HuH-7.5 (cell line): Measurements from ENCODE around the gene ZNF221.
"Not testable (repeated sequence)": the region's sequence is repeated elsewhere in the genome, so short reads cannot be mapped to it uniquely, and the experiment has no call there.

ENCODE experiments used
- DNase-seq: peaks from one replicate; pipeline ENCODE4 v3.0.0; 2011; ENCODE audit warnings: low spot score

Gene ZNF221

DNA sequence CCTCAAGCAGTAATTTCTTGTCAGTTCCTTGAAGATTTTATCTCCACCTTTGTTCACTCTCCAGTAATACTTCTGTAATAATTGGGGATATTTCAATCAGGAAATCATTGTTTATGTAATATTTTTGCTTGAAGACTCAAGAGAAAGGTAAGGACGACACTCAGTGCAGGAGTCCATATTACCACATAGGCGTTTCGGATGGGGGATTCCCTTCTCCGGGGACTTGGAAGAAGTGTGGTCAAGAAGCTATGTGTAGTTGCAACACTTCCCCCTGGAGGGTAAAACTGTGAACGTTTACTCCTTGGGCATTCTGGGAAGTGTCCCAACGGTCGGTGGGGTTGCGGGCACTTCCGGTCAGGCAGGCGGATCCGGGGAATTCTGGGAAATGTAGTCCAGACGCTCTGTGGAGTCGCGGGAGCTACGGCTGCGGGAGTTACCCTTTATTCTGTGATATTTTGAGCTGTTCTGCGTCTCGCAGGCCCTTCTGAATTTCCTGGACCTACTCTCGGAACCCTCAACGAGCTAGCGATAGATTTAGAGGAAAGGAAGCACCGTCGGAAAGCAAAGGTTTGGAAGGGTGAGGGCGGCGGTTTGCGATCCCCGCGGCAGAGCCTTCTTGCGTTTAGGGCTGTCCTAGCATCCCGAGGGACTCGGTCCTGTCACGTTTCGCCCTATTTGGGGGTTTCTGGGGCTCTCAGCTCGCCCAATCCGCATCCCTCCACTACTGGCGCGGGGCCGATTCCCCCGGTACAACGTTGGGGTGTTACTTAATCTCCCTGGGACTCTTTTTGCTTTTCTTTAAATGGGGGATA, at the start of gene ZNF221:
Gene ZNF221 (plus strand): TSS at position 395 of the 812 bp plus-strand sequence. CDS start 11,499 bp downstream, outside the sequence.
- DNase-seq = peak; percentile 77

- peak; percentile 75 for DNase-seq
These were observed 49.3 kb upstream of the ZNF221 start for GRCh38 chr19:43901395-43902390.

DNA sequence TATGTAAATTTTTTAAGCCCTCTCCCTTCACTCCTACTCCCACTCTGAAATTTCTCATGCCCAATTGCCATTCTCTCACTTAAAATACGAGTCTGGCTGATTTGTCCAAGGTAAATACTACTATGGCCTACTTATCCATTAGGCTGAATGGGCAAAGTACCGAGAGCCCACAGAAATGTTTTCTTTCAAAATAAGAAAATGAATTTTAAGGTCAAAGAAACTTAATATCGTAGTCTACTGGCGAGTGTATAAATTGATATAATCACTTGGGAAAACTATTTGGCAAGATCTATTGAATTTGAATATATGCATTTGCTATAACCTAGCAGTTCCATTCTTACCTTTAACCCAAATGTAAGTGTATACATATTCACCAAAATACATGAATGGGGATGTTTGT, 48.6 kb upstream of the ZNF221 start:
- DNase-seq = no peak

DNA sequence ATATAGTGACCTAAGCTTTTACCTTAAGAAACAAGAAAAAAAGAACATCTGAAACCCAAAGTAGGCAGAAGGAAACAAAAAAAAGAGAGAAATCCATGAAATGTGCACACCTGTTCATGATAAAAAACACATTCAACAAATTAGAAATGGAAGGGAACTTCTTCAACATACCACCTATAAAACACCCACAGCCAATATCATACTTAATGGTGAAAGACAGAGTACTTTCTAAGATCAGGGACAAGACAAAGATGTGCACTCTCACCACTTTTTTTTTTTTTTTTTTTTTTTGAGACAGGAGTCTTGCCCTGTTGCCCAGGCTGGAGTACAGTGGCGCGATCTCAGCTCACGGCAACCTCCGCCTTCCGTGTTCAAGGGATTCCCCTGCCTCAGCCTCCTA, 45.1 kb upstream of the ZNF221 start:
- no peak for DNase-seq

- DNase-seq = no peak
These were observed 44.3 kb upstream of the ZNF221 start for GRCh38 chr19:43906774-43907173.

DNA sequence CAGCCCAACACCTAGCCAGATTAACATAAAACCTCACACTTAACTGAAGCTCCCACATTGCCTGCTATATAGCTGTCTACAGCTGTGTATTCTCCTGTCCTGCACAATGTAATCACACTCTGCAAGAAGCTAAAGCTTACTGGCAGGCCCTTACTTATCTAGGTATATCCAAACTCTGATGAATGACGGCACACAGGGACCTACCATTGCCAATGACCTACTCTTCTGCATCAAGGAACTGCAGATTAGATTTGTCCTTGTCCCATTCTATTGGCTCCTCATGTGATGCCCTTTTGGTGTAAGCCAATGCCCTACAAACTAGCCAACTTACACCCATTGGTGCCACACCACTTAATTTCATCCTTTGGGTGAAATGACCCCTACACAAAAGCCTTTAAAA, 42.4 kb upstream of the ZNF221 start:
- DNase-seq = no peak

GRCh38 chr19:43910884-43911283, 40.1 kb upstream of the ZNF221 start:
- no peak for DNase-seq

DNA sequence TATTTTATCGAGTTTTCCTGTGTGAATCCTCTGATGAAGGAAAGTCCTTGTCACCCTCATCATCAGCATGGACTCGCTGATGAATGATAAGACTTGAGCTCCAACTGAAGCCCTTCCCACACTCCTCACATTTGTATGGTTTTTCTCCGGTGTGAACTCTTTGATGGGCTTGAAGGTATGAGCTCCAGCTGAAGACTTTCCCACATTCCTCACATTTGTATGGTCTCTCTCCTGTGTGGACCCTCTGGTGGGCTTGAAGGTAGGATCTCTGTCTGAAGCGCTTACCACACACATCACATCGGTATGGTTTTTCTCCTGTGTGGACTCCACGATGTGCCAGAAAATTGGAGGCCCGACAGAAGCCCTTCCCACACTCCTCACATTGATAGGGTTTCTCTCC, 37.6 kb upstream of the ZNF221 start:
- DNase-seq = no peak

DNA sequence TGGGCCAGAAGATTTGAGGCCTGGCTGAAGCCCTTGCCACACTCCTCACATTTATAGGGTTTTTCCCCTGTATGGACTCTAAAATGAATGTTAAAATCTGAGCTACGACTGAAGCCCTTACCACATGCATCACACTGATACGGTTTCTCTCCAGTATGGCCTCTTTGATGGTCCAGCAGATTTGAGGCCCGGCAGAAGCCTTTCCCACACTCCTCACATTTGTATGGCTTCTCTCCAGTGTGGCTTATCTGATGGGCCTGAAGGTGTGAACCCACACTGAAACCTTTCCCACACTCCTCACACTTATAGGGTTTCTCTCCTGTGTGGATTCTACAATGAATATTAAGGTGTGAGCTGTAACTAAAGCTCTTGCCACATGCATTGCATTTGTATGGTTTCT, 37.0 kb upstream of the ZNF221 start:
- DNase-seq = no peak

GRCh38 chr19:43923875-43924274, 27.2 kb upstream of the ZNF221 start:
- no peak for DNase-seq

- no peak for DNase-seq
These were observed 22.2 kb upstream of the ZNF221 start for GRCh38 chr19:43928820-43929219.

- DNase-seq = no peak
These were observed 16.7 kb upstream of the ZNF221 start for GRCh38 chr19:43934055-43934984.

DNA sequence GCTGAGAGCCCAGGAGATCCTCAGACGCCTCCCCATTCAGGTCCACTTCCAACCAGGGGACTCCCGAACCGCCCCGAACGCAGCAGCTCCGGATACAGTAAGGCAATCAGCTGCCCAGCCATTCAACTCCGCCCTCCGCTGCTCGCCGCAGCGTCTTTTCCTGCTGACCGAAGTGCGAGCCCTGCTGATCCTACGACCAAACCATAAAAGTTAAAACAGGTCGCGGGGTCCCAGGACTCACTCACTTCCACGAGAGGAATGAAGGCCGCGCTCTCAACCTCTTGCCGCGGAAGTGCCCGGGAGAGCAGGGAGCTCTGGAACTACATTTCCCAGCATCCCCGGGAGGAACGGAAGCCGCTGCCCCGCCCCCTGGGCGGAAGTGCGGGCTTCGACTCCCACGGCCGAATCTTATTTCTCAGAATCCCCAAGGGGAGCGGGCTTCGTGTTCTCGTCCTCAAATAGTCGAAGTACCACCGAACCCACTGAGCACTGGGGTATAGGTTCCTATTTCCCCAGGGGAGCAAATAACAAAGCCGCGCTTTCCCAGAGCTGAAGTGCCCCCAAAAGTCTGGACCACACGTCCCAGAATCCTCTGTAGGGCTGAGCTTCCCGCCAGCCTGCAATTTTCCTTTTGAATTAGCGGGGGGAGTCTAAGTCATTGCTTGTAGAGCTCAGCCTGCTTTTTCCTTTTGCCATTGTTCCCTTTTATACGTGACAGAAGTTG, 15.9 kb upstream of the ZNF221 start, which contains the start of gene ZNF45:
Gene ZNF45 (minus strand): TSS at position 298 of the 724 bp plus-strand sequence. CDS start 13,097 bp downstream, outside the sequence.
- peak; percentile 74 for DNase-seq

GRCh38 chr19:43936188-43936587, 14.8 kb upstream of the ZNF221 start:
- no peak for DNase-seq

GRCh38 chr19:43939557-43940260, 11.3 kb upstream of the ZNF221 start:
- DNase-seq = no peak

DNA sequence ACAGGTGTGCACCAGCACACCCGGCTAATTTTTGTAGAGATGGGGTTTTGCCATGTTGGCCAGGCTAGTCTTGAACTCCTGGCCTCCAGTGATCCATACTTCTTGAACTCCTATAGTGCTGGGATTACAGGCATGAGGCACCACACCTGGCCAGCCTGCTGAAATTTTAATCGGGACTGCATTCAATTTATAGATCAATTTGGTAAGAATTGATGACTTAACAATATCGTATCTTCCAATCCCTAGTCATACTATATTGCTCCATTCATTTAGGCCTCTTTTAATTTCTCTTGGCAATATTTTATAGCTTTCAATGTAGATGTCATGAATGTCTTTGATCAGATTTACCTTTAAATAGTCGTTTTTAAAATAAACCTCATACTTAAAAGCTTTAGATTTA, 10.3 kb upstream of the ZNF221 start:
- DNase-seq = no peak

DNA sequence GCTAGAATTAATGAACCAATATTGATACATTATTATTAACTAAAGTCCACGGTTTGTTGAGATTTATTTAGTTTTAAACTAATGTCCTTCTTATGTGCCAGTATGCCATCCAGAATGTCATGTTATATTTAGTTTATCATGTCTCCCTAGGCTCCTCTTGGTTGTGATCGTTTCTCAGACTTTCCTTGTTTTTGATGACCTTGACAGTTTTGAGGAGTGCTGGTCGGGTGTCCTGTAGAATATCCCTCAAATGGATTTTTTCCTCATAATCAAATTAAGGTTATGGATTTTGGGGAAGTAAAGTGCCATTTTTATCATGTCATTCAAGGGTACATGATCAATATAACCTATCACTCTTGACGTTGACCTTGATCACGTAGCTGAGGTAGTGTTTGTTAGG, 9.8 kb upstream of the ZNF221 start:
- no peak for DNase-seq

DNA sequence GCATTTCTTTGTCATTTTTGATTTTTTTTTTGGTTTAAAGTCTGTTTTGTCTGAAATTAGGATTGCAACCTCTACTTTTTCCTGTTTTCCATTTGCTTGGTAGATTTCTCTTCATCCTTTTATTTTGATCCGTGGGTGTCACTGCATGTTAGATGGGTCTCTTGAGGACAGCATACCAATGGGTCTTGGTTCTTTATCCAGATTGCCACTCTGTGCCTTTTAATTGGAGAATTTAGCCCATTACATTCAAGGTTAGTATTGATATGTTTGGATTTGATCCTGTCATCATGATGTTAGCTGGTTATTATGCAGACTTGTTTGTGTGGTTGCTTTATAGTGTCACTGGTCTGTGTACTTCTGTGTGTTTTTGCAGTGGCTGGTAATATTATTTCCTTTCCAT, 3.6 kb upstream of the ZNF221 start:
- DNase-seq = not testable (repeated sequence)

DNA sequence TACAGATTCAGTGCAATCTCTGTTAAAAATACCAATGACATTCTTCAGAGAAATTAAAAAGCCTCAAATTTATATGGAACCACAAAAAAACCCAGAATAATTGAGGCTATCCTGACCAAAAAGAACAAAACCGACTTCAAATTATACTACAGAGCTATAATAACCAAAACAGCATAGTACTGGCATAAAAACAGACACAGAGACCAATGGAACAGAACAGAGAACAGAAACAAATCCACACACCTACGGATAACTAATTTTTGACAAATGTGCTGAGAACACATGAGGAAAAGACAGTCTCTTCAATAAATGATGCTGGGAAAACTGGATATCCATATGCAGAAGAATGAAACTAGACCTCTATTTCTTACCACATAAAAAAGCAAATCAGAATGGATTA, 1.2 kb upstream of the ZNF221 start:
- DNase-seq = not testable (repeated sequence)

DNA sequence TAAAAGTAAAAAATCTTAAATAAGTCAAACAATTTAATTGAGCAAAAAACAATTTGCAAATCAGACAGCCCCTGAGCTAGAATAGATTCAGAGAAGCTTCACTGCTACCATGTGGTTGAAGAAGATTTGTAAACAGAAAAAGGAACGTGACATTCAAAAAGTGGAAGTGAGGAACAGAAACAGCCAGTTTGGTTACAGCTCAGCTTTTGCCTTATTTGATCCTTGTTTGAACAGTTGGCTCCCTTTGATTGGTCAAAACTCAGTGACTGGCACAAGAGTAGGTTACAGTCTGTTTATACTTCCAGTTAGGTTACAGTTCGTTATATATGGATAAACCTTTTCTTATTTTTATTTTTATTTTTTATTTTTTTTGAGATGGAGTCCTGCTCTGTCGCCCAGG, 5.8 kb downstream of the ZNF221 start:
- DNase-seq = no peak
